CD14-positive monocyte (primary cell): ENCODE data around the gene BMX. TPM values are rescaled to one million over a fixed set of nuclear protein-coding genes. Genes with fewer than 3 reads are reported as not detected.

Experiments used
- DNase-seq, 3 donors: peaks; one replicate each; pipeline ENCODE4 v3.0.0-alpha.2; 2011 to 2022
- H2AFZ ChIP-seq: 2 replicates; pipeline ENCODE4 v1.6.0; 2012; ENCODE audit warnings: mild to moderate bottlenecking, low read depth, low read length, inconsistent platforms; ENCODE audit not compliant: insufficient read depth, poor library complexity, severe bottlenecking
- H3K27ac ChIP-seq, 2 donors: 1 replicate in 1 of 2; 2 replicates in 1 of 2; pipeline ENCODE4 v1.5.1; 2012 to 2013; ENCODE audit warnings: low read length in 2 of 2, control low read depth in 1 of 2, inconsistent platforms in 1 of 2, low read depth in 1 of 2, mild to moderate bottlenecking in 1 of 2
- H3K27me3 ChIP-seq, 2 donors: one replicate each; pipeline versions ENCODE4 v1.6.0 to v1.6.1; 2011 to 2013; ENCODE audit warnings: low read length in 2 of 2; ENCODE audit not compliant: control insufficient read depth in 2 of 2, insufficient read depth in 2 of 2
- H3K36me3 ChIP-seq, 2 donors: replicated peaks in 1 of 2; 1 replicate in 1 of 2; 2 replicates in 1 of 2; pipeline versions ENCODE4 v1.5.1 to v1.6.1; 2012 to 2013; ENCODE audit warnings: low read length in 2 of 2, control low read depth in 1 of 2, inconsistent platforms in 1 of 2, mild to moderate bottlenecking in 1 of 2; ENCODE audit not compliant: insufficient read depth in 2 of 2, control insufficient read depth in 1 of 2
- H3K4me1 ChIP-seq, 2 donors: 1 replicate in 1 of 2; 2 replicates in 1 of 2; pipeline versions ENCODE4 v1.5.1 to v1.6.1; 2012 to 2013; ENCODE audit warnings: low read length in 2 of 2, control low read depth in 1 of 2, inconsistent platforms in 1 of 2, mild to moderate bottlenecking in 1 of 2, moderate library complexity in 1 of 2; ENCODE audit not compliant: insufficient read depth in 2 of 2, control insufficient read depth in 1 of 2
- H3K4me2 ChIP-seq: replicated peaks from 2 replicates; pipeline ENCODE3; 2012; ENCODE audit warnings: low read length, moderate library complexity, mild to moderate bottlenecking; ENCODE audit not compliant: poor library complexity, severe bottlenecking; ENCODE audit errors: extremely low read depth
- H3K4me3 ChIP-seq, 3 experiments: fragments of 200-600 bp in 1 of 3; sonication (generic) in 1 of 3; replicated peaks in 1 of 3; 1 replicate in 2 of 3; 2 replicates in 1 of 3; pipeline ENCODE4 v1.5.1; 2011 to 2013; ENCODE audit warnings: low read length in 3 of 3, mild to moderate bottlenecking in 3 of 3, control low read depth in 2 of 3, low read depth in 2 of 3, inconsistent platforms in 1 of 3, moderate library complexity in 1 of 3
- H3K79me2 ChIP-seq: 2 replicates; pipeline ENCODE4 v1.6.0; 2012; ENCODE audit warnings: mild to moderate bottlenecking, control low read depth, inconsistent platforms, low read length, moderate library complexity; ENCODE audit not compliant: insufficient read depth
- H3K9ac ChIP-seq: 2 replicates; pipeline ENCODE4 v1.6.0; 2017; ENCODE audit warnings: low read length, mild to moderate bottlenecking; ENCODE audit not compliant: insufficient read depth, poor library complexity, severe bottlenecking
- H3K9me3 ChIP-seq, 2 donors: replicated peaks in 1 of 2; 1 replicate in 1 of 2; 2 replicates in 1 of 2; pipeline versions ENCODE4 v1.5.1 to v1.6.1; 2012 to 2013; ENCODE audit warnings: low read length in 2 of 2, control low read depth in 1 of 2; ENCODE audit not compliant: control insufficient read depth in 1 of 2, insufficient read depth in 1 of 2
- H4K20me1 ChIP-seq: 2 replicates; pipeline ENCODE4 v1.6.0; 2012; ENCODE audit warnings: mild to moderate bottlenecking, low read length, control low read depth, moderate library complexity; ENCODE audit not compliant: insufficient read depth
- H3K27ac Mint-ChIP-seq, 7 donors: one replicate each; pipeline ENCODE4 v1.8.0; 2020; ENCODE audit warnings: mild to moderate bottlenecking in 7 of 7, mixed read lengths in 7 of 7, moderate library complexity in 6 of 7, inconsistent platforms in 2 of 7
- H3K27me3 Mint-ChIP-seq, 3 donors: one replicate each; pipeline ENCODE4 v1.8.0; 2021 to 2022; ENCODE audit warnings: low read depth in 3 of 3, mild to moderate bottlenecking in 3 of 3, mixed read lengths in 3 of 3, moderate library complexity in 3 of 3, inconsistent platforms in 1 of 3
- H3K36me3 Mint-ChIP-seq, 2 donors: one replicate each; pipeline ENCODE4 v1.8.0; 2020; ENCODE audit warnings: mixed read lengths in 2 of 2, inconsistent platforms in 1 of 2, mild to moderate bottlenecking in 1 of 2
- H3K4me1 Mint-ChIP-seq: one replicate; pipeline ENCODE4 v1.8.0; 2020; ENCODE audit warnings: mild to moderate bottlenecking, mixed read lengths
- H3K4me3 Mint-ChIP-seq, 2 donors: one replicate each; pipeline ENCODE4 v1.8.0; 2020; ENCODE audit warnings: mild to moderate bottlenecking in 2 of 2, mixed read lengths in 2 of 2, moderate library complexity in 1 of 2
- H3K9me3 Mint-ChIP-seq, 7 donors: one replicate each; pipeline ENCODE4 v1.8.0; 2020 to 2022; ENCODE audit warnings: mixed read lengths in 7 of 7, mild to moderate bottlenecking in 6 of 7, moderate library complexity in 6 of 7, inconsistent platforms in 2 of 7
- WGBS: methylation state at CpG from one replicate; pipeline ENCODE4 v1.1.5; 2013; ENCODE audit warnings: missing lambda C conversion rate; ENCODE audit not compliant: insufficient coverage; 5-methylcytosine and 5-hydroxymethylcytosine counted together
- intact Hi-C, 2 donors: fragments of 100-400 bp; cut with micrococcal nuclease; formaldehyde crosslinking; loops; one replicate each; pipeline versions ENCODE4 v1.15.0 to v1.15.1; 2023
- polyA plus RNA-seq, 3 donors: library from polyadenylated mRNA; depleted of rRNA in 1 of 3; unstranded in 2 of 3; stranded (reverse) in 1 of 3; fragments of 300-500 nt in 2 of 3; fragments of >200 nt in 1 of 3; fragmentation: Illumina TruSeq in 2 of 3; gene quantifications; 1 replicate in 2 of 3; 2 replicates in 1 of 3; pipeline ENCODE4 v1.2.3, GENCODE V29; 2012 to 2021
- TF ChIP-seq, protein P1 (sequence below): fragments of 200-600 bp; IDR thresholded peaks from one replicate; pipeline ENCODE4 v1.8.0; 2022; ENCODE audit warnings: antibody characterized with exemption, mild to moderate bottlenecking

BMX gene
- polyA plus RNA-seq, 3 donors: 0.15 to 0.26 (median 0.22) TPM

DNA sequence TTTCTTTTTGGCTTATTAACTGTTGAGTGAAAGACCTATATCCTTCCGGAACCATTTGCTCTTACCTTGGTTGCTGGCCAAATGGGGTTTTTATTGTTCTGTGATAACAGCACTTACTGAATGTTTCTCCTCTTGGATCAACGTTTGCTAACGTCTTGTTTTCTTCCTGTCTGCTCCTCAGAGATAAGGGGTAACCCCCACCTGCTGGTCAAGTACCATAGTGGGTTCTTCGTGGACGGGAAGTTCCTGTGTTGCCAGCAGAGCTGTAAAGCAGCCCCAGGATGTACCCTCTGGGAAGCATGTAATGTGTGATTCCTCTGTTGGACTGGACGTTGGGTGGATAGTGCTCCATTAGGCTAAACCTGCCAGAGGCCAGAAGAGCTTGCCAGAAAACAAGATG is 15.3 kb downstream of the BMX start:
- WGBS: no CpG with 5 or more reads among the region's 6 CpGs
- Mint-ChIP-seq H3K4me1 (peaks cover 5% of the 10 kb centered on the region), H3K27me3 (peaks cover 0 to 17% (median 0%) of the 10 kb centered on the region in 3 donors), H3K4me3 (no peak overlapping the region), H3K27ac (no peak overlapping the region), H3K9me3 (peaks cover 0 to 2% (median 0%) of the 10 kb centered on the region in 7 donors), H3K36me3 (no peaks in the 10 kb centered on the region)
- TF ChIP-seq, protein P1, sequence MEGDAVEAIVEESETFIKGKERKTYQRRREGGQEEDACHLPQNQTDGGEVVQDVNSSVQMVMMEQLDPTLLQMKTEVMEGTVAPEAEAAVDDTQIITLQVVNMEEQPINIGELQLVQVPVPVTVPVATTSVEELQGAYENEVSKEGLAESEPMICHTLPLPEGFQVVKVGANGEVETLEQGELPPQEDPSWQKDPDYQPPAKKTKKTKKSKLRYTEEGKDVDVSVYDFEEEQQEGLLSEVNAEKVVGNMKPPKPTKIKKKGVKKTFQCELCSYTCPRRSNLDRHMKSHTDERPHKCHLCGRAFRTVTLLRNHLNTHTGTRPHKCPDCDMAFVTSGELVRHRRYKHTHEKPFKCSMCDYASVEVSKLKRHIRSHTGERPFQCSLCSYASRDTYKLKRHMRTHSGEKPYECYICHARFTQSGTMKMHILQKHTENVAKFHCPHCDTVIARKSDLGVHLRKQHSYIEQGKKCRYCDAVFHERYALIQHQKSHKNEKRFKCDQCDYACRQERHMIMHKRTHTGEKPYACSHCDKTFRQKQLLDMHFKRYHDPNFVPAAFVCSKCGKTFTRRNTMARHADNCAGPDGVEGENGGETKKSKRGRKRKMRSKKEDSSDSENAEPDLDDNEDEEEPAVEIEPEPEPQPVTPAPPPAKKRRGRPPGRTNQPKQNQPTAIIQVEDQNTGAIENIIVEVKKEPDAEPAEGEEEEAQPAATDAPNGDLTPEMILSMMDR: no peak
- no peak overlapping the region for H2AFZ ChIP-seq
- H3K27ac ChIP-seq: no peak overlapping the region
- no peaks in the 10 kb centered on the region for H3K4me1 ChIP-seq
- no peaks in the 10 kb centered on the region for H4K20me1 ChIP-seq
- peaks cover 0 to 66% of the 10 kb centered on the region in 2 donors for H3K27me3 ChIP-seq
- no peak overlapping the region for H3K4me3 ChIP-seq
- no peak overlapping the region for H3K9ac ChIP-seq
- DNase-seq: no peak
- H3K36me3 ChIP-seq: no peaks in the 10 kb centered on the region
- intact Hi-C loops: no loop called here
- no peak overlapping the region for H3K4me2 ChIP-seq
- H3K9me3 ChIP-seq: no peaks in the 10 kb centered on the region
- H3K79me2 ChIP-seq: no peaks in the 10 kb centered on the region

DNA sequence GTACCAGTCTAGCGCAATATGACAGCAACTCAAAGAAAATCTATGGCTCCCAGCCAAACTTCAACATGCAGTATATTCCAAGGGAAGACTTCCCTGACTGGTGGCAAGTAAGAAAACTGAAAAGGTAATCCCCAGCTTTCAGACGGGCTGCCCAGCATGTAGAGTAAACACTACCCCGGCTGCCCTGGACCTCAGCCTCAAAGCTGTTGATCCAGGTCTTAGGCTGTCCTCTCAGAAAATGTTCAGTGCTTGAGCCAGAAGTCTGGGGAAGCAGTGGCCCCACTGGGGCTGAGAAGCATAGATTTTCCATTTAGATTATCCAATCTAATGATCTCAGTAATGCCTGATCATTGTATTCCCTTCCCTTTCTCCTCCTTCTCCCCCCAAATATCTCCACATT is 21.9 kb downstream of the BMX start:
- Mint-ChIP-seq H3K27ac (no peak overlapping the region), H3K27me3 (peaks cover 0 to 21% (median 0%) of the 10 kb centered on the region in 3 donors), H3K9me3 (peaks cover 0 to 4% (median 0%) of the 10 kb centered on the region in 7 donors), H3K4me1 (no peaks in the 10 kb centered on the region), H3K4me3 (no peak overlapping the region), H3K36me3 (no peaks in the 10 kb centered on the region)
- Histone ChIP-seq H3K27me3 (peaks cover 0 to 69% of the 10 kb centered on the region in 2 donors), H3K36me3 (no peaks in the 10 kb centered on the region), H3K4me2 (no peak overlapping the region), H3K4me1 (no peaks in the 10 kb centered on the region), H3K4me3 (no peak overlapping the region), H3K9ac (no peak overlapping the region), H4K20me1 (no peaks in the 10 kb centered on the region), H3K9me3 (no peaks in the 10 kb centered on the region), H3K79me2 (no peaks in the 10 kb centered on the region), H3K27ac (no peak overlapping the region), H2AFZ (no peak overlapping the region)
- DNase-seq: no peak
- intact Hi-C loops: no loop called here
- no CpG with 5 or more reads among the region's 3 CpGs for WGBS
- TF ChIP-seq, protein P1: no peak
